ENCODE measurements around the gene HSP90AB1. TPM values are rescaled to one million over a fixed set of nuclear protein-coding genes. Genes with fewer than 3 reads are reported as not detected.

HSP90AB1 gene
- total RNA-seq, 6 experiments from 2014 or later, result 847 to 1,026 (median 920) TPM

- Mint-ChIP-seq H3K36me3 (ENCODE audit: low read depth) (no peaks in the 10 kb centered on the region), H3K4me3 (no peak overlapping the region), H3K9me3 (no peaks in the 10 kb centered on the region), H3K27ac (no peak overlapping the region), H3K27me3 (ENCODE audit: insufficient read depth) (peaks cover 49% of the 10 kb centered on the region), H3K4me1 (ENCODE audit: low read depth) (peaks cover 3% of the 10 kb centered on the region)
- no peak for TF ChIP-seq CTCF (IDR thresholded peaks at IDR 0.05)
- DNase-seq, result no peak
Observed at GRCh38 chr6:44284121-44284520, 37.2 kb downstream of the HSP90AB1 start.

GRCh38 chr6:44284867-44285266 is 38.0 kb downstream of the HSP90AB1 start:
- H3K36me3 Mint-ChIP-seq (ENCODE audit: low read depth), result no peaks in the 10 kb centered on the region
- H3K4me1 Mint-ChIP-seq (ENCODE audit: low read depth), result no peaks in the 10 kb centered on the region
- no peaks in the 10 kb centered on the region for H3K9me3 Mint-ChIP-seq
- no peak for TF ChIP-seq CTCF (IDR thresholded peaks at IDR 0.05)
- no peak overlapping the region for H3K4me3 Mint-ChIP-seq
- H3K27me3 Mint-ChIP-seq (ENCODE audit: insufficient read depth), result peaks cover 47% of the 10 kb centered on the region
- no peak for DNase-seq
- H3K27ac Mint-ChIP-seq, result no peak overlapping the region

GRCh38 chr6:44285552-44286284 is 38.8 kb downstream of the HSP90AB1 start:
- H3K36me3 Mint-ChIP-seq (ENCODE audit: low read depth), result no peaks in the 10 kb centered on the region
- H3K4me3 Mint-ChIP-seq, result no peak overlapping the region
- no peak for TF ChIP-seq CTCF (IDR thresholded peaks at IDR 0.05)
- H3K4me1 Mint-ChIP-seq (ENCODE audit: low read depth), result no peaks in the 10 kb centered on the region
- H3K27me3 Mint-ChIP-seq (ENCODE audit: insufficient read depth), result peaks cover 51% of the 10 kb centered on the region
- no peak for DNase-seq
- H3K9me3 Mint-ChIP-seq, result no peaks in the 10 kb centered on the region
- H3K27ac Mint-ChIP-seq, result no peak overlapping the region

- no peak overlapping the region for H3K4me3 Mint-ChIP-seq
- no peaks in the 10 kb centered on the region for H3K9me3 Mint-ChIP-seq
- peaks cover 54% of the 10 kb centered on the region for H3K27me3 Mint-ChIP-seq (ENCODE audit: insufficient read depth)
- no peaks in the 10 kb centered on the region for H3K36me3 Mint-ChIP-seq (ENCODE audit: low read depth)
- no peak for DNase-seq
- H3K27ac Mint-ChIP-seq, result no peak overlapping the region
- TF ChIP-seq CTCF (IDR thresholded peaks at IDR 0.05), result no peak
- no peaks in the 10 kb centered on the region for H3K4me1 Mint-ChIP-seq (ENCODE audit: low read depth)
Observed at GRCh38 chr6:44286285-44286565, 39.3 kb downstream of the HSP90AB1 start.

GRCh38 chr6:44286747-44287146 is 39.8 kb downstream of the HSP90AB1 start:
- no peaks in the 10 kb centered on the region for H3K4me1 Mint-ChIP-seq (ENCODE audit: low read depth)
- TF ChIP-seq CTCF (IDR thresholded peaks at IDR 0.05), result no peak; the same call in 1 of the 2 replicates
- no peak overlapping the region for H3K4me3 Mint-ChIP-seq
- H3K27me3 Mint-ChIP-seq (ENCODE audit: insufficient read depth), result peaks cover 59% of the 10 kb centered on the region
- H3K9me3 Mint-ChIP-seq, result no peaks in the 10 kb centered on the region
- no peak overlapping the region for H3K27ac Mint-ChIP-seq
- DNase-seq, result no peak
- no peaks in the 10 kb centered on the region for H3K36me3 Mint-ChIP-seq (ENCODE audit: low read depth)

All from HFFc6 (cell line).